Cerebellar cortex (tissue), 1 donor: ENCODE measurements around the gene PIGZ.
A peak's percentile ranks its signal among the peaks of the same experiment; 100 is the strongest.

Experiments used
- DNase-seq: peaks from one replicate; pipeline ENCODE4 v3.0.0-alpha.2; 2015; ENCODE audit warnings: low spot score

The PIGZ gene

GRCh38 chr3:196983186-196983585 is 14.6 kb upstream of the PIGZ start:
- no peak for DNase-seq

- no peak for DNase-seq
Measured at GRCh38 chr3:196981657-196982056, 13.0 kb upstream of the PIGZ start.

- no peak for DNase-seq
Measured at GRCh38 chr3:196979545-196979944, 10.9 kb upstream of the PIGZ start.

- DNase-seq: no peak
Measured at GRCh38 chr3:196976941-196977340, 8.3 kb upstream of the PIGZ start.

GRCh38 chr3:196975349-196975748 is 6.7 kb upstream of the PIGZ start:
- no peak for DNase-seq

- no peak for DNase-seq
Measured at GRCh38 chr3:196974661-196975060, 6.0 kb upstream of the PIGZ start.

- DNase-seq: no peak
Measured at GRCh38 chr3:196971094-196971698, 2.6 kb upstream of the PIGZ start.

GRCh38 chr3:196970547-196971093 is 2.0 kb upstream of the PIGZ start:
- DNase-seq: no peak

- peak; percentile 29 for DNase-seq
Measured at GRCh38 chr3:196969660-196970546, 1.3 kb upstream of the PIGZ start.

GRCh38 chr3:196969134-196969659 is 564 bp upstream of the PIGZ start:
- no peak for DNase-seq

- peak; percentile 11 for DNase-seq
Measured at GRCh38 chr3:196967412-196968232, 1.0 kb downstream of the PIGZ start.

GRCh38 chr3:196966526-196967401 is 1.9 kb downstream of the PIGZ start:
- peak; percentile 35 for DNase-seq

- no peak for DNase-seq
Measured at GRCh38 chr3:196965804-196966173, 2.8 kb downstream of the PIGZ start.

- DNase-seq: no peak
Measured at GRCh38 chr3:196965112-196965803, 3.4 kb downstream of the PIGZ start.

GRCh38 chr3:196963631-196963953 is 5.0 kb downstream of the PIGZ start:
- no peak for DNase-seq

- DNase-seq: no peak
Measured at GRCh38 chr3:196962930-196963630, 5.6 kb downstream of the PIGZ start.

- DNase-seq: no peak
Measured at GRCh38 chr3:196962108-196962929, 6.3 kb downstream of the PIGZ start.

GRCh38 chr3:196954832-196955231 is 13.8 kb downstream of the PIGZ start:
- no peak for DNase-seq

- DNase-seq: no peak
Measured at GRCh38 chr3:196951371-196951770, 17.3 kb downstream of the PIGZ start.
